Psoas muscle (tissue), 8 donors: ENCODE results near the gene PALD1. TPM values are rescaled to one million over a fixed set of nuclear protein-coding genes. Genes with fewer than 3 reads are reported as not detected.

ENCODE experiments used
- ATAC-seq, 4 donors: fragments of 200-7000 bp; cut with Tn5 transposase; one replicate each; pipeline ENCODE4 v1.9.1; 2020; ENCODE audit warnings: moderate library complexity in 3 of 4, mild to moderate bottlenecking in 2 of 4
- DNase-seq, 2 donors: peaks; one replicate each; pipeline ENCODE4 v3.0.0-alpha.2; 2020
- H3K27ac ChIP-seq: fragments of 200-600 bp; one replicate; pipeline ENCODE4 v1.8.0; 2022
- H3K27me3 ChIP-seq, 3 donors: fragments of 200-600 bp in 1 of 3; one replicate each; pipeline versions ENCODE4 v1.6.1 to v1.8.0; 2013 to 2022; ENCODE audit warnings: low read length in 2 of 3, mild to moderate bottlenecking in 2 of 3, moderate library complexity in 1 of 3; ENCODE audit not compliant: insufficient read depth in 3 of 3
- H3K36me3 ChIP-seq, 2 donors: fragments of 200-600 bp in 1 of 2; one replicate each; pipeline versions ENCODE4 v1.6.1 to v1.8.0; 2013 to 2022; ENCODE audit warnings: low read depth in 1 of 2, mild to moderate bottlenecking in 1 of 2, moderate library complexity in 1 of 2; ENCODE audit not compliant: insufficient read depth in 1 of 2
- H3K4me1 ChIP-seq: fragments of 200-600 bp; one replicate; pipeline ENCODE4 v1.8.0; 2022
- H3K4me3 ChIP-seq: fragments of 200-600 bp; one replicate; pipeline ENCODE4 v1.8.0; 2022; ENCODE audit warnings: mild to moderate bottlenecking
- H3K9me3 ChIP-seq: fragments of 200-600 bp; one replicate; pipeline ENCODE4 v1.8.0; 2022
- CTCF ChIP-seq: fragments of 200-600 bp; IDR thresholded peaks from one replicate; pipeline ENCODE4 v1.8.0; 2022; ENCODE audit warnings: antibody characterized with exemption
- WGBS, 3 donors: extraction: QIAGEN DNeasy Blood & Tissue Kit; methylation state at CpG; one replicate each; pipeline versions ENCODE4 v1.1.6 to v1.1.7; 2013; 5-methylcytosine and 5-hydroxymethylcytosine counted together
- intact Hi-C, 2 donors: fragments of 100-400 bp; cut with DNase I; formaldehyde crosslinking; loops; one replicate each; pipeline versions ENCODE4 v1.11.0 to v1.14.2; 2022
- polyA plus RNA-seq, 3 donors: library from polyadenylated mRNA; stranded (reverse); fragments of 200-250 nt; gene quantifications; one replicate each; pipeline ENCODE4 v1.2.3, GENCODE V29; 2013
- total RNA-seq, 4 donors: library from RNA; stranded (reverse); fragmentation: NEBNext Ultra II Directional in 2 of 4; extraction: Animal tissue kit (Norgen Biotek cat#: 25700) in 2 of 4; gene quantifications; one replicate each; pipeline versions ENCODE4 v1.2.1 to v1.2.4, GENCODE V29; 2021 to 2023
- donor health status: healthy with polysubstance abuse.
- donor health status: DM: no; HTN: no; CAD: no; lungs with moderate emphysema.
- donor health status: Bipolar disorder and iron deficiency.
- donor health status: healthy.
- donor health status: DM: yes; HTN: yes; CAD: no.
- donor health status: DM: no; HTN: no; CAD: no.
- donor health status: DM: no; HTN: no; CAD: no.
- donor health status: DM: yes; HTN: yes; CAD: no.

PALD1 gene
- total and polyA plus RNA-seq, 7 donors = 1.0 to 4.0 (median 2.8) TPM

- Histone ChIP-seq H3K4me1 (no peaks in the 10 kb centered on the region), H3K4me3 (no peak overlapping the region), H3K27me3 (no peaks in the 10 kb centered on the region), H3K9me3 (no peaks in the 10 kb centered on the region), H3K36me3 (no peaks in the 10 kb centered on the region), H3K27ac (no peak overlapping the region)
- no peak for TF ChIP-seq CTCF
- no peak for ATAC-seq
- DNase-seq = no peak
- intact Hi-C loops = no loop called here
- 82 to 86% (median 82%) methylated on average over 16 of the region's 16 CpGs for WGBS, 3 donors
These were observed 114.4 kb downstream of the PALD1 start for GRCh38 chr10:70592746-70593512.

GRCh38 chr10:70593513-70593890 is 114.9 kb downstream of the PALD1 start:
- H3K4me1 ChIP-seq = no peaks in the 10 kb centered on the region
- no peak for TF ChIP-seq CTCF
- intact Hi-C loops = no loop called here
- H3K4me3 ChIP-seq = no peak overlapping the region
- DNase-seq (no peak), ATAC-seq (no peak)
- no peaks in the 10 kb centered on the region for H3K36me3 ChIP-seq
- no peaks in the 10 kb centered on the region for H3K9me3 ChIP-seq
- H3K27ac ChIP-seq = no peak overlapping the region
- no peaks in the 10 kb centered on the region for H3K27me3 ChIP-seq
- 83 to 95% (median 91%) methylated on average over 7 of the region's 7 CpGs for WGBS, 3 donors

- intact Hi-C loops = no loop called here
- H3K4me3 ChIP-seq = no peak overlapping the region
- H3K9me3 ChIP-seq = no peaks in the 10 kb centered on the region
- no peaks in the 10 kb centered on the region for H3K36me3 ChIP-seq
- H3K4me1 ChIP-seq = no peaks in the 10 kb centered on the region
- DNase-seq (no peak), ATAC-seq (no peak)
- WGBS, 3 donors = 72 to 77% (median 76%) methylated on average over 3 of the region's 3 CpGs
- TF ChIP-seq CTCF = no peak
- no peaks in the 10 kb centered on the region for H3K27me3 ChIP-seq
- H3K27ac ChIP-seq = no peak overlapping the region
These were observed 115.6 kb downstream of the PALD1 start for GRCh38 chr10:70594161-70594560.

- H3K36me3 ChIP-seq = no peaks in the 10 kb centered on the region
- WGBS, 3 donors = 87 to 91% (median 89%) methylated on average over 5 of the region's 5 CpGs
- no peak overlapping the region for H3K4me3 ChIP-seq
- no peaks in the 10 kb centered on the region for H3K27me3 ChIP-seq
- H3K27ac ChIP-seq = no peak overlapping the region
- DNase-seq (no peak), ATAC-seq (no peak)
- no peaks in the 10 kb centered on the region for H3K4me1 ChIP-seq
- no peak for TF ChIP-seq CTCF
- intact Hi-C loops = no loop called here
- H3K9me3 ChIP-seq = no peaks in the 10 kb centered on the region
These were observed 117.0 kb downstream of the PALD1 start for GRCh38 chr10:70595566-70596016.
